Chondrocyte (in vitro differentiated cells): ENCODE results near the gene PPP1R3A. TPM values are rescaled to one million over a fixed set of nuclear protein-coding genes. Genes with fewer than 3 reads are reported as not detected.

Experiments used
- DNase-seq: peaks from one replicate; pipeline ENCODE4 v3.0.0; 2021; ENCODE audit warnings: mixed read lengths, low spot score
- H3K27ac Mint-ChIP-seq: one replicate; pipeline ENCODE4 v1.8.0; 2021; ENCODE audit warnings: mild to moderate bottlenecking, moderate library complexity, mixed read lengths; ENCODE audit not compliant: unreplicated experiment
- H3K27me3 Mint-ChIP-seq: 2 replicates; pipeline ENCODE4 v1.8.0; 2021; ENCODE audit warnings: low read depth, mixed read lengths
- H3K36me3 Mint-ChIP-seq: 2 replicates; pipeline ENCODE4 v1.8.0; 2021; ENCODE audit warnings: low read depth, mixed read lengths
- H3K4me1 Mint-ChIP-seq: 2 replicates; pipeline ENCODE4 v1.8.0; 2021; ENCODE audit warnings: low read depth, mild to moderate bottlenecking, mixed read lengths
- H3K4me3 Mint-ChIP-seq: one replicate; pipeline ENCODE4 v1.8.0; 2021; ENCODE audit warnings: mild to moderate bottlenecking, moderate library complexity, mixed read lengths; ENCODE audit not compliant: unreplicated experiment
- H3K9me3 Mint-ChIP-seq: 2 replicates; pipeline ENCODE4 v1.8.0; 2021; ENCODE audit warnings: low read depth, mixed read lengths
- CTCF ChIP-seq: fragments of 200-600 bp; sonication (generic); IDR thresholded peaks from 2 replicates; pipeline ENCODE4 v1.5.0; 2021; ENCODE audit warnings: antibody characterized with exemption, mild to moderate bottlenecking, moderate library complexity
- total RNA-seq: library from RNA; stranded (reverse); gene quantifications from 3 replicates; pipeline ENCODE4 v1.2.1, GENCODE V29; 2021

Gene PPP1R3A
- total RNA-seq, 1 donor from 2014 or later, result 0.45 TPM

- DNase-seq, result no peak
- Mint-ChIP-seq H3K27me3 (no peaks in the 10 kb centered on the region), H3K4me1 (peaks cover 14% of the 10 kb centered on the region), H3K4me3 (no peak overlapping the region), H3K27ac (no peak overlapping the region), H3K36me3 (no peaks in the 10 kb centered on the region), H3K9me3 (peaks cover 3% of the 10 kb centered on the region)
- no peak for TF ChIP-seq CTCF
Observed at GRCh38 chr7:113835367-113835766, 83.4 kb downstream of the PPP1R3A start.

GRCh38 chr7:113832196-113832745 lies 86.5 kb downstream of the PPP1R3A start:
- no peak for TF ChIP-seq CTCF
- Mint-ChIP-seq H3K27me3 (no peaks in the 10 kb centered on the region), H3K9me3 (peaks cover 7% of the 10 kb centered on the region), H3K4me1 (peaks cover 9% of the 10 kb centered on the region), H3K4me3 (no peak overlapping the region), H3K36me3 (no peaks in the 10 kb centered on the region), H3K27ac (no peak overlapping the region)
- DNase-seq, result no peak

- H3K9me3 Mint-ChIP-seq, result peaks cover 7% of the 10 kb centered on the region
- H3K27ac Mint-ChIP-seq, result peak overlapping the region; percentile 88
- H3K4me1 Mint-ChIP-seq, result peaks cover 9% of the 10 kb centered on the region
- H3K36me3 Mint-ChIP-seq, result no peaks in the 10 kb centered on the region
- no peak for TF ChIP-seq CTCF
- no peak overlapping the region for H3K4me3 Mint-ChIP-seq
- H3K27me3 Mint-ChIP-seq, result no peaks in the 10 kb centered on the region
- DNase-seq, result no peak
Observed at GRCh38 chr7:113831556-113831955, 87.3 kb downstream of the PPP1R3A start.

GRCh38 chr7:113828581-113828980 lies 90.2 kb downstream of the PPP1R3A start:
- Mint-ChIP-seq H3K4me1 (peaks cover 14% of the 10 kb centered on the region), H3K9me3 (peaks cover 7% of the 10 kb centered on the region), H3K36me3 (no peaks in the 10 kb centered on the region), H3K27me3 (no peaks in the 10 kb centered on the region), H3K4me3 (no peak overlapping the region), H3K27ac (no peak overlapping the region)
- no peak for DNase-seq
- no peak for TF ChIP-seq CTCF
